ENCODE measurements around the gene ALPI. TPM values are rescaled to one million over a fixed set of nuclear protein-coding genes. Genes with fewer than 3 reads are reported as not detected.
"Not testable (repeated sequence)": the region's sequence is repeated elsewhere in the genome, so short reads cannot be mapped to it uniquely, and the experiment has no call there.

Gene ALPI
- total RNA-seq, 1 donor from 2014 or later = not detected

- not testable (repeated sequence) for H3K4me1 Mint-ChIP-seq (ENCODE audit: low read depth); H3K4me3 Mint-ChIP-seq; H3K36me3 Mint-ChIP-seq (ENCODE audit: low read depth); H3K9me3 Mint-ChIP-seq; H3K27ac Mint-ChIP-seq; H3K27me3 Mint-ChIP-seq (ENCODE audit: insufficient read depth)
- DNase-seq (ENCODE audit: low spot score) = peak; percentile 78
- intact Hi-C loops (cut with micrococcal nuclease) = loop anchor here (1.0 to 5.0 kb wide), 5 partner anchors 76 to 588 kb away; no protein-coding TSS in a partner anchor
Measured at GRCh38 chr2:232440220-232441018, 15.5 kb upstream of the ALPI start.

GRCh38 chr2:232441147-232441651, 14.8 kb upstream of the ALPI start:
- Mint-ChIP-seq H3K4me3 (no peak overlapping the region), H3K27me3 (ENCODE audit: insufficient read depth) (peaks cover 2% of the 10 kb centered on the region), H3K36me3 (ENCODE audit: low read depth) (no peaks in the 10 kb centered on the region), H3K9me3 (no peaks in the 10 kb centered on the region), H3K4me1 (ENCODE audit: low read depth) (no peaks in the 10 kb centered on the region), H3K27ac (no peak overlapping the region)
- intact Hi-C loops (cut with micrococcal nuclease) = loop anchor here (5.0 kb wide), 1 partner anchor 119 kb away; no protein-coding TSS in a partner anchor
- DNase-seq (ENCODE audit: low spot score) = no peak

DNA sequence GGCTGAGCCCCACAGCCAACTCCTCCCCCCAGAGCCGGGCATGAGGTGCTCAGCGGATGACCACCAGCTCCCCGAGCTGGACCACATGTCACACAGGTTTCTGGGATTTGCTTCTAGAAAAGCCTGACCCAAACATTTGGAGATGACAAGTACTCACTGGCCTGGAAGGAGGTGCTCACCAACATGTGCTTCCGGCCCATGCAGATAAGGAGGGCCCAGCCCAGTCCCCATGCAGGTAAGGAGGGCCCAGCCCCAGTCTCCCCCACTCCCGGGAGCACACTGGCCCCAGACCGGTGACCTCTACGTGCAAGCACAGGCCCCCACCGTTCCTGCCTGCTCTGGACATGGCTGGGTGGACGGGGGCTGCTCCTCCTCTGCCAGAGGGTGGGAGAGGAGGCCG, 14.0 kb upstream of the ALPI start:
- intact Hi-C loops (cut with micrococcal nuclease) = loop anchor here (5.0 kb wide), 1 partner anchor 120 kb away; no protein-coding TSS in a partner anchor
- H3K4me3 Mint-ChIP-seq; H3K27me3 Mint-ChIP-seq (ENCODE audit: insufficient read depth); DNase-seq (ENCODE audit: low spot score); H3K36me3 Mint-ChIP-seq (ENCODE audit: low read depth); H3K27ac Mint-ChIP-seq; H3K4me1 Mint-ChIP-seq (ENCODE audit: low read depth); H3K9me3 Mint-ChIP-seq: not testable (repeated sequence)

- not testable (repeated sequence) for H3K4me1 Mint-ChIP-seq (ENCODE audit: low read depth); H3K27ac Mint-ChIP-seq; H3K27me3 Mint-ChIP-seq (ENCODE audit: insufficient read depth); H3K4me3 Mint-ChIP-seq; H3K36me3 Mint-ChIP-seq (ENCODE audit: low read depth); DNase-seq (ENCODE audit: low spot score); H3K9me3 Mint-ChIP-seq
- intact Hi-C loops (cut with micrococcal nuclease) = loop anchor here (5.0 kb wide), 1 partner anchor 120 kb away; no protein-coding TSS in a partner anchor
Measured at GRCh38 chr2:232442431-232442830, 13.5 kb upstream of the ALPI start.

DNA sequence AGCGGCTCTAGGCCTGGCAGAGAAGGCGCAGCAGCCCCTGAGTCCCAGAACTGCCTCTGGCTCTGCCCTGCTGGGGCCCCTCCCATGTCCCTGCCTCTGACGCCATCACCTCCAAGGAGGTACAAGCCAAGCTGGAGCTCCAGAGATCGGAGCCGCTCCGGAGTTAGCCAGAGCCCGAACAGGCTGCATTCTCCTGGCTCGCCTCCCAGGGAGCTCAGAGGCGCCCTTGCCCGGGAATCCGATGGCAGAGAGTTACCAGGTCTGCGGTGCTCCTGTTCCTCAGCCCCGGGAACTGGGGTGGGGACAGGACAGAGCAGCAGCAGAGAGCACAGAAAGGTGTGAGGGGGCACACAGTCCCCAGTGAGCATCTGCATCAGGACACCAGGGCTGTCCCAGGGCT, 12.9 kb upstream of the ALPI start:
- not testable (repeated sequence) for H3K27me3 Mint-ChIP-seq (ENCODE audit: insufficient read depth); H3K4me1 Mint-ChIP-seq (ENCODE audit: low read depth); H3K36me3 Mint-ChIP-seq (ENCODE audit: low read depth); H3K27ac Mint-ChIP-seq; DNase-seq (ENCODE audit: low spot score); H3K4me3 Mint-ChIP-seq; H3K9me3 Mint-ChIP-seq
- intact Hi-C loops (cut with micrococcal nuclease) = loop anchor here (5.0 kb wide), 1 partner anchor 121 kb away; no protein-coding TSS in a partner anchor

DNA sequence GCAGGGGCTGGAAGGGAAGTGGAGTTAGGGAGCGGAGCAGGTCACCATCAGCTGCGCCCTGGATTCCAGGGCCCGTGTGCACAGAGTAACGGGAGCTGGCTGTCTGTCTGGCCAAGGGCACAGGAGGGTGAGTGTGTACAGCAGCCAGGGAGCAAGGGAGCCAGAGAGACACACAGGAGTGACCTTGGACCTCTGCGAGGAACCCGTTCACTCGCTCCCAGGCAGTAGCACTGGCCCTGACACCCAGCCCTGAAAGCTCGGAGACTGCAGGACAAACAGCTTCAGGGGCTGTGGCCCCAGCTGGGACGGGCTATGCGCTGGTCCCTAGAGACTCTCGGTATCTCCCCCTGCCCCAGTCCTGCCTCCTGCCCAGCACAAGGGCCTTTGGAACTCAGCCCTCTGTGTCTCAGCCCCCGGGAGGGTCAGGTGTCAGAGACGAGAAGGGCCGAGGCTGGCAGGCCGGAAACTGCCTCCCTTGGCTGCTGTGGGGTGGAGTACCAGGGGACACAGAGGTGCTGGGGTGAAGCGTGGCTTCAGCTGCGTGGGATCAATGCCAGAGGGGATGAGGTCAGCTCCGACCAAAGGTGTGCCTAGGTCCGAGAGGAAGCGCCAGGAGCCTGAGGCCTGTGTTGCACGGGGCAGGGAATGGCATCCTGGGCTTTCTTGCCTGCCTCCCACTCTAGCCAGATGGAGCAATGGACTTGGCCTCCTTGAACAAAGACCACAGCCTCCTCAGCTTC, 12.1 kb upstream of the ALPI start:
- not testable (repeated sequence) for DNase-seq (ENCODE audit: low spot score); H3K4me3 Mint-ChIP-seq; H3K9me3 Mint-ChIP-seq; H3K36me3 Mint-ChIP-seq (ENCODE audit: low read depth); H3K27me3 Mint-ChIP-seq (ENCODE audit: insufficient read depth); H3K27ac Mint-ChIP-seq; H3K4me1 Mint-ChIP-seq (ENCODE audit: low read depth)
- intact Hi-C loops (cut with micrococcal nuclease) = loop anchor here (2.0 to 5.0 kb wide), 2 partner anchors 79 to 122 kb away; no protein-coding TSS in a partner anchor

DNA sequence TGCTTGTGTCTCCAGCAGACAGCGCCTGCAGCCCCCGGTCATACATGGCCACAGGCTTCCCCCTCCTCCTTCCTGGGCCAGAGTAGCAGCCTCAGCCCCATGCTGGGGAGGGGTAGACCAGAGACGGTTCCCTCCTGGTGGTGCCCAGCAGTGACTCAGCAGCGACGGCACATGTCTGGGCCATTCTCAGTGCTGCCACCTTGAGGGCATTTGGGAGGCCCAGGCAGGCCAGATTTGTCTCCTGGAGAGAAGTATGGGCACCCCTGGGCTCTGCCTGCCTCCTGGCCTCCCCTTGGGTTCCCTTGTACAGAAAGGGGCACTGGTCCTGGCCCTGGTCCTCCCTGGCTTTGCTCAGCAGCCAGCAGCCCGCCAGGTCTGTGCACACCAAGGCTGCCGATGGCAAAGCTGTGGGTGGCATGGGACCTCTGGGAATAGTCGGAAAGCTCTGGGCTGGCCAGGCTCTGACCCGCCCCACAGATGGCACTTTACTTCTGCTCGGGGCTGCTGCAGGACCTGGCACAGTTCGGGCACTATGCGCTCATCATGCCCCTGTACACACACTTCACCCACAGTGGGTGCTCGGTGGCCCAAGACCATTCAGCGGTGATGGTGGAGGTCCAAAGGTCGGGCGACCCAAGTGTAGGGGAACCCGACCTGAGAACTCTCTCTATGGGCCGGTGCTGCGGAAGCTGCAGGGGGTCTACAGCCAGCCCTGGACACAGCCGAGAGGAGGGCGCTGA, 11.4 kb upstream of the ALPI start:
- Mint-ChIP-seq H3K4me1 (ENCODE audit: low read depth) (peaks cover 4% of the 10 kb centered on the region), H3K27ac (no peak overlapping the region), H3K9me3 (no peaks in the 10 kb centered on the region), H3K4me3 (no peak overlapping the region), H3K27me3 (ENCODE audit: insufficient read depth) (peaks cover 2% of the 10 kb centered on the region), H3K36me3 (ENCODE audit: low read depth) (no peaks in the 10 kb centered on the region)
- intact Hi-C loops (cut with micrococcal nuclease) = loop anchor here (2.0 to 5.0 kb wide), 2 partner anchors 78 to 122 kb away; no protein-coding TSS in a partner anchor
- DNase-seq (ENCODE audit: low spot score) = peak; percentile 57

GRCh38 chr2:232445149-232445885, 10.6 kb upstream of the ALPI start:
- H3K4me1 Mint-ChIP-seq (ENCODE audit: low read depth); H3K27ac Mint-ChIP-seq: not testable (repeated sequence)
- intact Hi-C loops (cut with micrococcal nuclease) = loop anchor here (2.0 kb wide), 1 partner anchor 77 kb away; no protein-coding TSS in a partner anchor

DNA sequence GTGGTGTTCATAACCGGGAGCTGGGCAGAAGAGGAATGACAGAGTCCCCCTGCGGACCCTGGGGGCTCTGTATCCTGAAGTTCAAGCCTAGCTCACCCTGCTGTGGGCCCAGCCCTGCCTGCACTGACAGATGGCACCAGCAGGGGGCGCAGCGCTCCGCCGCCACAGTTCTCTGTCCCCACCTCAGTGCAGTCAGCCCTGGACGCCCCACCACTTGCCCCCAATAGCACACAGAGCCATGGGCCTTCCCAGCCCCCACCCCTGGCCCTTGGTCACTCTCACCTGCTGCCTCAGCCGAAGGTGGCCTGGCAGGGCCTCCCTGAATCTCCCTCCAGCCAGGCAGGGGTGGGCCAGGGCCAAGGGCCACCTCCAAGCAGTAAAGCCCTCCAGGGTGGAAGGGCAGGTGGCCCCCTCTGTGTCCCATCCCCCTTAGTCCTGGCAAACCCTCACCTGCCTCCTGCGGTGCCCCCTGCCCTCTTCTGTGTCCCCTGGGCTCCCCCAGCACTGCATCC, 9.6 kb upstream of the ALPI start:
- H3K4me1 Mint-ChIP-seq (ENCODE audit: low read depth); DNase-seq (ENCODE audit: low spot score); H3K27me3 Mint-ChIP-seq (ENCODE audit: insufficient read depth); H3K4me3 Mint-ChIP-seq; H3K9me3 Mint-ChIP-seq; H3K36me3 Mint-ChIP-seq (ENCODE audit: low read depth); H3K27ac Mint-ChIP-seq; intact Hi-C loops (cut with micrococcal nuclease): not testable (repeated sequence)

More at GRCh38 chr2:232445149-232445885, 10.6 kb upstream of the ALPI start:
- not testable (repeated sequence) for H3K27me3 Mint-ChIP-seq (ENCODE audit: insufficient read depth); H3K4me3 Mint-ChIP-seq; H3K36me3 Mint-ChIP-seq (ENCODE audit: low read depth); DNase-seq (ENCODE audit: low spot score); H3K9me3 Mint-ChIP-seq

DNA sequence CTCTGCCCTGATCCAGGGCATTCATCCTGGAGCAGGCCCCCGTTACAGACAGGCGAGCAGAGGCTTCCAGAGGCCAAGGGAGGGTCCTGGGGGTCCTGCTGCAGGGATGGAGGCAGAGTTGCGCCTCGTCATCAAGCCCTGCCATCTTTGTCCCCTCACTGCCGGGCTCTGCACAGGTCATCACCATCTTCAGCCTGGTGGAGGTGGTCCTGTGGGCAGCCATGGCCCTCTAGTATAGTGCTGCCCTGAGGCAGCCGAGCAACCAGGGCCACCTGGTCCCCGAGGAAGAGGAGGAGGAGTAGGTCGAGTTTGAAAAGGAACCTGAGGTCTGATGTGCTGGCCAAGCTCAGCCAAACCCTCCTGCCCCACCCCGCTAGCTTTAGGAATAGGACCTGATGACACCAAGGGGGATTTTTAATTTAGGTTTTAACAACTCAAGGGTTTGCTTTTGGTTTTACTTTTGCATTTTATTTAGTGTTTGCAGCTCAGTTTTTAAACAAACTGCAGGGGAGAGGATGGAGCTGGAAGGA, 8.8 kb upstream of the ALPI start:
- Mint-ChIP-seq H3K9me3 (no peaks in the 10 kb centered on the region), H3K27me3 (ENCODE audit: insufficient read depth) (peaks cover 2% of the 10 kb centered on the region), H3K36me3 (ENCODE audit: low read depth) (no peaks in the 10 kb centered on the region), H3K27ac (no peak overlapping the region), H3K4me3 (no peak overlapping the region), H3K4me1 (ENCODE audit: low read depth) (peaks cover 4% of the 10 kb centered on the region)
- intact Hi-C loops (cut with micrococcal nuclease) = no loop called here
- DNase-seq (ENCODE audit: low spot score) = no peak

GRCh38 chr2:232447638-232448303, 8.2 kb upstream of the ALPI start:
- H3K9me3 Mint-ChIP-seq = no peaks in the 10 kb centered on the region
- H3K36me3 Mint-ChIP-seq (ENCODE audit: low read depth) = no peaks in the 10 kb centered on the region
- intact Hi-C loops (cut with micrococcal nuclease) = no loop called here
- H3K4me1 Mint-ChIP-seq (ENCODE audit: low read depth) = peaks cover 4% of the 10 kb centered on the region
- H3K27me3 Mint-ChIP-seq (ENCODE audit: insufficient read depth) = peaks cover 2% of the 10 kb centered on the region
- no peak overlapping the region for H3K27ac Mint-ChIP-seq
- no peak for DNase-seq (ENCODE audit: low spot score)
- no peak overlapping the region for H3K4me3 Mint-ChIP-seq
